ENCODE data around the gene FILIP1L. TPM values are rescaled to one million over a fixed set of nuclear protein-coding genes. Genes with fewer than 3 reads are reported as not detected.

Gene FILIP1L
- total RNA-seq, 4 donors from 2014 or later = 87.1 to 115 (median 99.6) TPM

GRCh38 chr3:100087198-100087597 is 27.1 kb downstream of the FILIP1L start:
- no peaks in the 10 kb centered on the region for H3K36me3 ChIP-seq
- H3K27ac ChIP-seq = peak overlapping the region; percentile 49 to 90 (median 81)
- DNase-seq (no peak), ATAC-seq (no peak)
- intact Hi-C loops (cut with DNase I; ENCODE audit: low total_unique reads) = no loop called here
- peaks cover 55 to 63% of the 10 kb centered on the region in 2 donors for H3K4me1 ChIP-seq
- in situ Hi-C loops (cut with MboI; ENCODE audit: low sequenced_read_pairs in 4 of 4) = no loop called here
- TF ChIP-seq CTCF (IDR thresholded peaks at IDR 0.05 in 4 of 5, conservative IDR thresholded peaks at IDR 0.05 in 1 of 5) (no peak), POLR2A (IDR thresholded peaks at IDR 0.05) (no peak)
- H3K4me3 ChIP-seq = no peak overlapping the region
- H3K27me3 ChIP-seq = no peaks in the 10 kb centered on the region
- H3K9me3 ChIP-seq = no peaks in the 10 kb centered on the region

- DNase-seq (no peak), ATAC-seq (no peak)
- in situ Hi-C loops (cut with MboI; ENCODE audit: low sequenced_read_pairs in 4 of 4) = no loop called here
- no peak overlapping the region for H3K4me3 ChIP-seq
- no peak for TF ChIP-seq POLR2A (IDR thresholded peaks at IDR 0.05)
- peak overlapping the region; percentile 49 to 90 (median 81) for H3K27ac ChIP-seq
- H3K9me3 ChIP-seq = no peaks in the 10 kb centered on the region
- intact Hi-C loops (cut with DNase I; ENCODE audit: low total_unique reads) = no loop called here
- H3K4me1 ChIP-seq = peaks cover 47 to 55% of the 10 kb centered on the region in 2 donors
- no peaks in the 10 kb centered on the region for H3K36me3 ChIP-seq
- H3K27me3 ChIP-seq = no peaks in the 10 kb centered on the region
Observed at GRCh38 chr3:100086401-100086800, 27.9 kb downstream of the FILIP1L start.

GRCh38 chr3:100084100-100084806 is 30.0 kb downstream of the FILIP1L start:
- Histone ChIP-seq H3K36me3 (no peaks in the 10 kb centered on the region), H3K27me3 (no peaks in the 10 kb centered on the region), H3K4me1 (peaks cover 29 to 36% of the 10 kb centered on the region in 2 donors), H3K9me3 (no peaks in the 10 kb centered on the region), H3K4me3 (no peak overlapping the region), H3K27ac (peak overlapping the region in 3 of 4 donors; percentile 24 to 84 (median 49))
- intact Hi-C loops (cut with DNase I; ENCODE audit: low total_unique reads) (no loop called here), in situ Hi-C loops (cut with MboI; ENCODE audit: low sequenced_read_pairs in 4 of 4) (no loop called here)
- no peak for ATAC-seq
- DNase-seq = no peak
- TF ChIP-seq CTCF (IDR thresholded peaks at IDR 0.05 in 4 of 5, conservative IDR thresholded peaks at IDR 0.05 in 1 of 5) (no peak), POLR2A (IDR thresholded peaks at IDR 0.05) (no peak)

GRCh38 chr3:100083209-100083608 is 31.1 kb downstream of the FILIP1L start:
- TF ChIP-seq POLR2A (IDR thresholded peaks at IDR 0.05) (no peak), CTCF (IDR thresholded peaks at IDR 0.05 in 4 of 5, conservative IDR thresholded peaks at IDR 0.05 in 1 of 5) (no peak)
- in situ Hi-C loops (cut with MboI; ENCODE audit: low sequenced_read_pairs in 4 of 4) (no loop called here), intact Hi-C loops (cut with DNase I; ENCODE audit: low total_unique reads) (no loop called here)
- Histone ChIP-seq H3K9me3 (no peaks in the 10 kb centered on the region), H3K36me3 (no peaks in the 10 kb centered on the region), H3K4me1 (peaks cover 26 to 27% of the 10 kb centered on the region in 2 donors), H3K4me3 (no peak overlapping the region), H3K27ac (peak overlapping the region in 3 of 4 donors; percentile 27 to 84 (median 29)), H3K27me3 (no peaks in the 10 kb centered on the region)
- no peak for DNase-seq
- no peak for ATAC-seq

GRCh38 chr3:100082714-100083113 is 31.6 kb downstream of the FILIP1L start:
- DNase-seq (no peak), ATAC-seq (no peak)
- H3K4me3 ChIP-seq = no peak overlapping the region
- intact Hi-C loops (cut with DNase I; ENCODE audit: low total_unique reads) (no loop called here), in situ Hi-C loops (cut with MboI; ENCODE audit: low sequenced_read_pairs in 4 of 4) (no loop called here)
- TF ChIP-seq POLR2A (IDR thresholded peaks at IDR 0.05) = no peak
- no peak for TF ChIP-seq CTCF (IDR thresholded peaks at IDR 0.05 in 4 of 5, conservative IDR thresholded peaks at IDR 0.05 in 1 of 5)
- peak overlapping the region in 1 of 4 donors; percentile 84 for H3K27ac ChIP-seq
- peaks cover 21 to 27% of the 10 kb centered on the region in 2 donors for H3K4me1 ChIP-seq
- H3K27me3 ChIP-seq = no peaks in the 10 kb centered on the region
- no peaks in the 10 kb centered on the region for H3K36me3 ChIP-seq
- H3K9me3 ChIP-seq = no peaks in the 10 kb centered on the region
